ENCODE data around the gene UGGT2.
"Not testable (repeated sequence)": the region's sequence is repeated elsewhere in the genome, so short reads cannot be mapped to it uniquely, and the experiment has no call there.

UGGT2 gene

GRCh38 chr13:95929430-95929829, 123.8 kb downstream of the UGGT2 start:
- H3K4me3 ChIP-seq (ENCODE audit: low read depth, low read length) = no peak overlapping the region
- no peak for TF ChIP-seq CTCF (IDR thresholded peaks at IDR 0.05; ENCODE audit: low read depth, low read length)

GRCh38 chr13:95928367-95928906, 124.8 kb downstream of the UGGT2 start:
- not testable (repeated sequence) for H3K4me3 ChIP-seq (ENCODE audit: low read depth, low read length)

DNA sequence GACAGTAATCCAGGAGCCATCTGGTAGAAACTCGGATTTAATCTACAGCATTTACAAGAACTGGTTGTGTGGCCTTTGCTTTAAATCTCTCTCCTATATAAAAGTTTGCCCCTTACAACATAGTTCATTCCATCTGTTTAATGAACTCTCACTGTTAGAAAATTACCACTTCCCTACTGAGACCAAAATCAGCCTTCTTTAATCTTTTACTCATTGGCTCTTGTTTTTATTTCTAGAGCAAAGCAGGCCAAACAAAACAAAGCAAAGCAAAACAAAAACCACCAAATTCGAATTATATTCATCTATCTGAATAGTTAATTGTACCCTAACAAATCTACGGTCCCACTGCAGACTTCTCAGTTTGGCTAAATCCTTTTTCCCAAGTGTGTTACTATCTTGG, 127.0 kb downstream of the UGGT2 start:
- H3K4me3 ChIP-seq (ENCODE audit: low read depth, low read length) = no peak overlapping the region
- no peak for TF ChIP-seq CTCF (IDR thresholded peaks at IDR 0.05; ENCODE audit: low read depth, low read length)

- no peak overlapping the region for H3K4me3 ChIP-seq (ENCODE audit: low read depth, low read length)
- TF ChIP-seq CTCF (IDR thresholded peaks at IDR 0.05; ENCODE audit: low read depth, low read length) = no peak
Measured at GRCh38 chr13:95924389-95924994, 128.7 kb downstream of the UGGT2 start.

DNA sequence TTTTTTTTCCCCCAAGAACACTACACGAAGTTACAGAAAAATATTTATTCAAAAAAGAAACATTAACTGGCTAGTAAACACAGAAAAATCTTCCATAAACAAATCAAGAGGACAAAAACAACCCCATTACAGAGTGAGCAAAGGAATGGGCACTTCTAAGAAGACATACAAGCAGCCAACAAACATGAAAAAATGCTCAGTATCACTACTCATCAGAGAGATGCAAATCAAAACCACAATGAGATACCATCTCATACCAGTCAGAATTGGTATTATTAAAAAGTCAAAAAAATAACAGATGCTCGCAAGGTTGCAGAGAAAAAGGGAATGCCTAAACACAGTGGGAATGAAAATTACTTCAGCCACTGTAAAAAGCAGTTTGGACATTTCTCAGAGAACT, 131.7 kb downstream of the UGGT2 start:
- no peak for TF ChIP-seq CTCF (IDR thresholded peaks at IDR 0.05; ENCODE audit: low read depth, low read length)
- no peak overlapping the region for H3K4me3 ChIP-seq (ENCODE audit: low read depth, low read length)

GRCh38 chr13:95920485-95920884, 132.7 kb downstream of the UGGT2 start:
- TF ChIP-seq CTCF (IDR thresholded peaks at IDR 0.05; ENCODE audit: low read depth, low read length) = no peak

GRCh38 chr13:95918860-95919259, 134.3 kb downstream of the UGGT2 start:
- no peak for TF ChIP-seq CTCF (IDR thresholded peaks at IDR 0.05; ENCODE audit: low read depth, low read length)
- H3K4me3 ChIP-seq (ENCODE audit: low read depth, low read length) = no peak overlapping the region

More at GRCh38 chr13:95920485-95920884, 132.7 kb downstream of the UGGT2 start:
- H3K4me3 ChIP-seq (ENCODE audit: low read depth, low read length) = no peak overlapping the region

GRCh38 chr13:95914991-95915501, 138.2 kb downstream of the UGGT2 start:
- no peak for TF ChIP-seq CTCF (IDR thresholded peaks at IDR 0.05; ENCODE audit: low read depth, low read length)

More at GRCh38 chr13:95914991-95915501, 138.2 kb downstream of the UGGT2 start:
- no peak overlapping the region for H3K4me3 ChIP-seq (ENCODE audit: low read depth, low read length)

Measured in WI38 (cell line).